GM19455 (cell line): ENCODE results near the gene MRTO4.
"Not testable (repeated sequence)": the region's sequence is repeated elsewhere in the genome, so short reads cannot be mapped to it uniquely, and the experiment has no call there.

Source experiments
- ATAC-seq: cut with Tn5 transposase; IDR thresholded peaks from one replicate; pipeline ENCODE4 v1.9.1; 2021; ENCODE audit not compliant: unreplicated experiment

MRTO4 gene

DNA sequence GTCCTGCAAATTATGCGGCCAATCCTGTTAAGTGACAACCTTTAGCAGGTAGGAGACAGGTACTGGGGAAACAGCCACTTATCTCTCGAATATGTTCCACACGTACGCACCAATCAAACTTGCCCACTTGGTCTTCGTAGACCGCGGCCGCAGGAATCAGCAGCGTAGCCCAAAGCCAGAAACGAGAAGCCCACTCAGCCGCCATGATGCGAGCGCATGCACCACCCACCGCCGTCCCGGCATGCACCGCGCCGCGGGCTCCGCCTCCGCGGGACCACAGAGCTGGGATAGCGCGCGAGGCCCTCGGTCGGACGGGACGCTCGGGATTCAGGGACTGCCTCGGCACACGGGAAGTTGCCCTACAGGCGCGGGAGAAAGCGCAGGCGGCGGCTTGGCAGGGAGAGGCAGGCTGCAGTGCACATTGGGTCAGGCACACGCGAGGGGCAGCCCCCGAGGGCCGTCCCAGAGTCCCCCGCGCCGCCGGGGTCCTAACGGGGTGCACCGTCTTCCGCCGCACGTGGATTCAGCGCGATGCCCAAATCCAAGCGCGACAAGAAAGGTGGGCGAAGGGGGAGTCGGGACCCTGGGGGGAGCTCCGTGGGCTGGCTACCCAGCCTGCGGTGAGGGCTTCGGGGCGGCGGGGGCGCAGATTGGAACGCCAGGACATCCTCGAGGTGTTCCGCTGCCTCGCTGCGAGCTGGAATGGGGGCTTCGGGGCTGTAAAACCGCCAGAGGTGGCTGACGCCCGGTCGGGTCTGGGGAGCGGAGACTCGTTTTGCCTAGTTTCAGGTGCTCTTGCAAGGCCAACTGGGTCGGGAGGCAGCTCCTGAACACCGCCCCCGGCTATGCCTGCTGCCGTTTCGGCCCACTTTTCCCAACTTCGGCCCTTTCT, at the start of gene MRTO4, which contains the start of gene EMC1:
TSS of gene MRTO4 (plus strand) at position 501 of the 892 bp plus-strand sequence. CDS start at position 532, 31 bp downstream.
TSS of gene EMC1 (minus strand) at position 220 of the 892 bp plus-strand sequence. CDS start at position 205, 15 bp downstream.
- ATAC-seq: peak; percentile 84

DNA sequence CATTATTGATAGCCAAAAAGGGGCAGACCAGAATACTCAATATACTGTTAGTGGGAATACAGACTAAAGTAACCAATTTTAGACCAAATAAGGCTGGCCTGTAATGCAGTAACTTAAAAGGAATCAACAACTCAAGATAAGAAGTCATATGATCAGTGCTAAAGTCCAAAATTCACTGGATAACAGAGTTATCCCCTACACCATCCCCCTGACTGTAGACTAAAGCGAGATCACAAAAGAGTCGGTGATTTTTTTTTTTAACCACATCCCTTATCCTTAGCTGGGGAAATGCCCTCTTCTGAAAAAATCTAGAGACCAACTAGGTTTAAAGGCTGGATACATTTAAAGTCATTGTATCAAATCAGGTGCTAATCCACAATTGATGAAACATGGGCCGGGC, 49.2 kb upstream of the MRTO4 start:
- ATAC-seq: no peak

DNA sequence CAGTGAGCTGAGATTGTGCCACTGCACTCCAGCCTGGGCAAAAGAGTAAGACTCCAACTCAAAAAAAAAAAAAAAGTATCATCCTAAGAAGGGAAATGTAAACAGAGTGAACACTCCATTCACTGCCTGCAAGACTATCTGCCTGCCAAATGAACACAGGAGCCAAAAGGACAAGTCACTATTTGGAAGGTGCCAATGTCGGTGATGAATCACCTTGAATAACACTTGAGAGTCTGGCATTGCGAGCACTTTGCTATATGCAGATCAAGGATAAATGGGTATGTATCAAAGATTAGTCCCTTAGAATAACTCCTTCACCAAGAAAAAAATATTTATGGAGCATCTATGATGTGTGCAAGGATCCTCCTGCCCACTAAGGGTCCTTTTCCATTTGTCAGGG, 48.2 kb upstream of the MRTO4 start:
- ATAC-seq: no peak

- ATAC-seq: no peak
These were observed 46.9 kb upstream of the MRTO4 start for GRCh38 chr1:19204446-19205266.

DNA sequence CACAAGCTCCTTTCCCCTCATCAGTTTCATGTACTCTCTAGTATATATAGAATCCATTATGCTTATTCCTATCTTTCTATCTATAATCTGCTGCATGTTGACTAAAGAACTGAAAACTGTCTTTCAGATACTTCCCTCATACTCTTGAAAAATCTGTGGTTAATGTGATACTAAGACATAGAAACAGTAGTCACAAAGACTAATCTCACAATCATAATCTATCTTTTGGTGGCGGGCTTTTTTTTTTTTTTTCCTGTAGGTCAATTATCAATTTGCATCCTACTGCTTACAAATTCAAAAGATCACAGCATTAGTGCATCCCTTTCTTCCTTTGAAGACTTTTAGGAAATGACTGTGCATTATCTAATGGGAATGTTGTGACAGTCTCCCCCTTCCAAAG, 46.2 kb upstream of the MRTO4 start:
- ATAC-seq: no peak

DNA sequence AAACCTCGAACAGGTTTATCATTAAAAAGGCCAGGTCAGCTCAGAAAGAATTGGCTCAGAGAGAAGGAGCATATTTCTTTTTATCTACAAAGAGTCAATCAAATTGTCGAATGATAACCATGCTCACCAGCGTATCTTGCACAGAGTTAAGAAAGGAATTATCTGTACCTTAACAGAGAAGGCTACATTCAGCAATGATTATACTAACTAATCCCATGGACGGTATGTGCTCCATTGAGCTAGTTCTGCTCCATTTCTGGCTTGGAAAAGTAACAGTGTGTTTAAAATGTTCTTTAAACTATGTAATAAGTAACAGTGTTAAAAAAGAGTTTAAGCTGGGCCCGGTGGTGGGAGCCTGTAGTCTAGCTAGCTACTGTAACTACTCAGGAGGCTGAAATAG, 45.8 kb upstream of the MRTO4 start:
- no peak for ATAC-seq

GRCh38 chr1:19206947-19207346, 44.7 kb upstream of the MRTO4 start:
- ATAC-seq: no peak

GRCh38 chr1:19208710-19209438, 42.7 kb upstream of the MRTO4 start:
- ATAC-seq: no peak

- ATAC-seq: peak; percentile 34
These were observed 42.1 kb upstream of the MRTO4 start for GRCh38 chr1:19209439-19209989.

DNA sequence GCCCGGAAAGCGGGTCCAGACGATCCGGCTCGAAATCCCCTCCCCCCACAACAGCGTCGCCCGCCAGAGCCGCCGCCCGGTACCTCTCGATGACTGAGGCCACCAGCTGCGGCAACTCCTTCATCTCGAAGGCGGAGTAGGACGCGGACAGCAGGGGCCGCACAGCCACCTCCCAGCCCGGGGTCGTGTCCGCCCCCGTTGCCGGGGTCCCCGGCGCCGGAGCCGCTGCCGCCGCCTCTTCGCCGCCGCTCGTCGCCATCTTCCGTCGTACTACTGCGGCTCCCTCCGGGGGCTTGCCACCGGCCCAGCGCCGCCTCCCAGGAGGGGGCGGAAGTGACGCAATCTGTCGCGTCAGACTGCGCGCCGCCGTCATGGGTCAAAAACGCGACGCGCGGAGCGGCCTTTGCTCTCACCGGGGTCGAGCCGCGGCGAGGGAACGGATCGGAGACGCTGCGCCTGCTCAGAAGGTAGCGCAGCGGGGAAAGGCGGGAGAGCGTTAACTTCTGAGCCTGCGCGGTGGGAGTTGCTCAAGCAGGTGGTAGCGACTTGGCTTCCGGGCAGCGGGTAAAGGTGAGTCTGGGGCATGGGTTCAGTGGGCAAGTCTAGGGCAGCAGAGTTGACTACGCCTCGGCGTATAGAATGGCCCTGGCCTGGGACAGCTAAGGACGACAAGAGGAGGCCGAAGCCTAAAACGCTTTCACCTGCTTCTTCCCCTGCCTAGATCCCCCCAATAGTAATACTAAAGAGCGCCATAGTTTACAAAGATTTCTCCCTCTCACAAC, 41.4 kb upstream of the MRTO4 start, which contains the start of gene UBR4:
TSS of gene UBR4 (minus strand) at position 277 of the 782 bp plus-strand sequence. CDS start at position 259, 18 bp downstream.
- peak; percentile 84 for ATAC-seq

- no peak for ATAC-seq
These were observed 40.6 kb upstream of the MRTO4 start for GRCh38 chr1:19210772-19211549.

GRCh38 chr1:19212167-19212566, 39.4 kb upstream of the MRTO4 start:
- no peak for ATAC-seq

GRCh38 chr1:19213580-19213979, 38.0 kb upstream of the MRTO4 start:
- no peak for ATAC-seq

DNA sequence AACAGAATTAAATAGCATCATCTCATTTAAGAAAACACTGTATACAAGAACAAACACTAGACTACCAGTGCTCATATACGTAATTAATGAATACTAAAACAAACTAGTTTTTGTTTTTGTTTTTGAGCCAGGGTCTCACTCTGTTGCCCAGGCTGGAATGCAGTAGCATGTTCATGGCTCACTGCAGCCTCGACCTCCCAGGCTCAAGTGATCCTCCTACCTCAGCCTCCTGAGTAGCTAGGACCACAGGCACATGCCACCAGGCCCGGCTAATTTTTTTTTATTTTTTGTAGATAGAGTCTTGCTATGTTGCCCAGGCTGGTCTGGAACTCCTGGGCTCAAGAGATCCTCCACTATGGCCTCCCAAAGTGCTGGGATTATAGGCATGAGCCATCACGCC, 35.0 kb upstream of the MRTO4 start:
- ATAC-seq: not testable (repeated sequence)

DNA sequence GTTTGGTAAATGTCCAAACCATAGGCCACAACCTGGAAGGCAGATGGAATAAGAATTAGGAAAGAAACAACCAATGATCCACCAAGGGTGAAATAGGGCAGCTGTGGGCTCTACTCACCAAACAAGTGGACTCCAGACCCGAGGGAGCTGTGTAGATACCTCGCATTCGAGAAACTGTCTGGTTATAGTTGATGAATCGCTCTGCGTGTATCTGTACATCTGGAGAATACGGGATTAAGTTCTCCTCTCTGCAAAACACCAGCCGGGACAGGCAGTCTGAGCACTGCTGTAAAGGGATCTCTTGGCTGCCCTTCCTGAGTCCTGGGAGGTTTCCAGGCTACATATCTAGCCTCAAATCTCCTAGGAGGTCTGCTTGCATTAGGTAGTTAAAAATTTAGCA, 32.2 kb upstream of the MRTO4 start:
- no peak for ATAC-seq

- no peak for ATAC-seq
These were observed 31.3 kb upstream of the MRTO4 start for GRCh38 chr1:19220080-19220846.

- ATAC-seq: no peak
These were observed 30.6 kb upstream of the MRTO4 start for GRCh38 chr1:19220991-19221390.

DNA sequence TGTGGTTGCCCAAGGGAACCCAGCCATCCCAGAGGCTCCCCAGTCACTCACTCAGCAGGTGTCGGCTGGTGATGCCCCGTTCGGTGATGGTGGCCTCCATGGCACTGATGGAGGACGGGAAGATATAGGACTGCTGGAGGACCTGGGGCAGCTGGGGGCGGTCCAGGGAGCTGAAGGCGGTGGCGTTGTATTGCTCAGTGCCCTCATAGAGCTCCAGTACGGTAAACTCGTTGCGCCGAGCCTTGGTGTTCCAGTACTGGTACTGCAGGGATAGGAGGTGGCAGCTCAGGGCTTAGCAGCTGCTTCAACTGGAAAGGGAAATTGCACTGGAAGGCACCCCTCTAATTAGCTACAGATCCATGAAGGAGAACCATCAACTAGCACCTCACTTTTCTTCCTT, 29.0 kb upstream of the MRTO4 start:
- ATAC-seq: no peak
